GM18511 (cell line): Measurements from ENCODE around the gene EIF5A.

Experiments used
- ATAC-seq: cut with Tn5 transposase; IDR thresholded peaks from one replicate; pipeline ENCODE4 v1.9.1; 2021; ENCODE audit warnings: mild to moderate bottlenecking, moderate library complexity; ENCODE audit not compliant: unreplicated experiment

Gene EIF5A

DNA sequence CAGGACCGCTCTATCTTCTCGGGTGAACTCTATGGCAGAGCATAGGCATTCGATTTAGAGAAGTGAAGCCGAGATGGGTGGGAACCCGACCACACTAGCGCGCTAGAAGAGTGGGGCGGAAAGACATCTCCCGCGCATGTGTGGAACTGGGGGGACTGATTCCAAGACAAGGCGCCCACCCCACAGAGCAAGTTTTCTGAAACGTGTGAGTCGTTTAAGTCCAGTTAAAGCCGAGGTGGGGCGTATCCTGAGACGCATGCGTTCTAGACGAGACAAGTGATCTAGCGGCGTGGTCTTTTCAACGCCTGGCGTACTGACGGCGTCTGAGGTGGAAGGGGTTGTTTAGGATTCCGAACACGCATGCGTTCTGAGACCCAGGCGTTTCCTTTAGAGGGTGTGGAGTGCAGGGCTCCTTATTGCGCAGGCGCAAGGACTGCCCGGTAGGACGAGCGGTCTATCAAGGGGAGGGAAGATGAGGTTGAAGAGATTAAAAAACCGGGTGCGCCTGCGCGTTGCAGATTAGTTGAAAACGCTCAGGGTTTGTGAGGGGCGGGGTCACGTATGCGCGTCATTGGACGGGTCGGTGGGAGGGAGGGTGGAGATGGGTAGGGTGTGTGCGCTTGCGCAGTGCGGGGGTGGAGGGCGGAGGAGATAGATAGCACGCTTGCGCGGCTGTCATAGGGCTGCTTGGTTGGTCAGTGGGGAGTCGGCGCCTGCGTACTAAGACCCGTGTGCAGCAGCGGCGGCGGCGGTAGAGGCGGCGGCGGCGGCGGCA lies at the start of gene EIF5A:
EIF5A (plus strand) TSS at position 718 of the 775 bp plus-strand sequence. CDS start 2,008 bp downstream, outside the sequence.
- ATAC-seq = peak; percentile 75

DNA sequence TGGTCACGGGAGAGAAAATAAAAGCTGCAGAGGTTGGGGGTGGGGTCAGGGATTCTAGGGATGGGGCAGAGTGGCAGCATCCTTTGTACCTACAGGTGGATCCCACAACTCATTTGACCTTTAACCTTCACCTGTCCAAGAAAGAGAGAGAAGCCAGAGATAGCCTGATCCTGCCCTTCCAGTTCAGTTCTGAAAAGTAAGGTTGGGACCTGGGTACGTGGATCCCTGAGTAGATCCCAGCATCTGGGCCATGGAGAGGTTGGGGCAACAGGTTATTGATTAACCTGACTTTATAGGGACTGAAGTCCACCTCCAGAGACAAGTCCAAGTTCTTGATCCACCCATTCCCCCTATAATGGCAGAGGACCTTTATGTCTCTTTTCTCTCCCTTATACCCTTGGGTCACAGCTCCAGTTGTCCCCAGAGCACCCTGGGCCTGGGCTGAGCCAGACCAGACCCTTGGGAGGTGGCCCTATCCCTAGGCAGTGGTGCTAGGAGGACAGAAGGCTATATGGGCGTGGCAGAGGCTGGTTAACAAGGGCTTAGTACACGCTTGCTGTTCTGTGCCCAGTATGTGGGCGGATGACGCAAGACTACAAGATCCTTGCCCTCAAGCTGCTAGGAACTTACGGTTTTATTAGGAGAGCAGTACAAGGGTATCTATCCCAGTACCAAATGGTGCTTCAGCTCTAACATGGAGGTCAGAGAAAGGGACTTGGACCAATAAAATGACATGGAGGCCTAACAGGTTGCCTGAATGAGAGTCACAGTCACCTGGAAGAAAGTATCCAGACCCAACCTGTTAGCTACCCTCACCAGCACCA lies 48.5 kb upstream of the EIF5A start:
- no peak for ATAC-seq

DNA sequence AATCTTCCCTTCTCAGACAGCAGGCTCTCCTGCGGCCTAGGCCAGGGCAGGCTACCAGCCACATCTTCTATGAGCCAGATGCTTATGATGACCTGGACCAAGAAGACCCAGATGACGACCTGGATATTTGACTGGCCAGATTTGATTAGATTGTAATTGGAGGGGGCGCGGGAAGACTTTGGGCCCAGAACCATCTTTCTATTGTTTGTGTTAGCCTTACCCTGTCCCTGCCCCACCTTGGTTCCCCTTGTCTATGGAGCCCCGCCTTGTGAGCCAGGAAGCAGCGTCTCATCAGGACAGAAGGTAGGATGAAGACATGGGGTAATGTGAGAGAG lies 47.9 kb upstream of the EIF5A start:
- no peak for ATAC-seq

DNA sequence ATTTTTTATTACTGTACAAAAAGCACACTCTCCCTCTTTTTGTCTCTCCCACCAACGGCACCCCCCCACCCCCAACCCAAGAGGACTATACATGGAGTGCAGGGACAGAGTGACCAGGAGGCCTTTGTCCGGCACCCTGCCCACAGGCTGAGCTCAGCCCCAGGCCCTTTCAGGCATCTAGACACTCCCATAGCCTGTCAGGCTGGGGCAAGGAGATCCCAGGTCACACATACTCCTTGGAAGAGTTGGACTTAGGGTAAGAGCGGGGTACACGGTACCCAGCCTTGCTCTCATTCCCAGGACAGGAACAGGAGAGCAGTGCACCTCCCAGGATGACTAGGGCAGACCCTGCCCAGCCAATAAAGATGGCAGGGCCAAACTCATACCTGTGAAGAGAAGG lies 47.3 kb upstream of the EIF5A start:
- no peak for ATAC-seq

DNA sequence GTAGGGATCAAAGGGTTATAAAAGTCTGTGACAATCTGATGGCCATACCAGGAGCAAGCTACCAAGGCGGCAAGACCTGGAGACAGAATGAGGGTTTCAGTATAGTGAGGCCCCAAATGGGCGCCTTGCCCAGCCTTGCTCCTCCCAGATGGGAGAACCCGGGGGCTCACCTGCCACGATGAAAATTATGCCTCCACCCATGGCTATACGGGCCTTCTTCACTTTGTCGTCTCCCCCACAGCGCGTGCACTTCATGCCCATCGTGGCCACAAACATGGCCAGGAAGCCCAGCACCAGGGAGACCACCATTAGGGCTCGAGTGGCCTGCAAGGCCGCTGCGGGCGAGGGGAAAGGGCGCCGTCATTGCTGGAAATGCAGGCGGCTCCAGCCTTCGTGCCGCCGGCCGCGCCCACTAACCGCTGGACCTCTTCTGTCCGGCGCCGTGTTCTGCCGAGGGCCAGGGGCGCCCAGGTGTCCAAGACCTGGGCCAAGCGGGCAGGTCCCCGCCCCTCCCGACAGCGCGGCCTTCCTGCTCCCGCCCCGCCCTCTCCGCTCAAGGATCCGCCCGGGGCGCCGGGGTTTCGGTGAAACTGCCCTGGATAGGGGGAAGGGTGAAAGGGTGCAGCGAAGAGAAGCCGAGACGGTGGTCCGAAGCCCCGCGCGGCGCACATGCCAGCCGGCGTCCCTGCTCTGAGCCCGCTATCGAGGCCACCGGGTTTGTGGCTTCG lies 46.6 kb upstream of the EIF5A start:
- no peak for ATAC-seq

DNA sequence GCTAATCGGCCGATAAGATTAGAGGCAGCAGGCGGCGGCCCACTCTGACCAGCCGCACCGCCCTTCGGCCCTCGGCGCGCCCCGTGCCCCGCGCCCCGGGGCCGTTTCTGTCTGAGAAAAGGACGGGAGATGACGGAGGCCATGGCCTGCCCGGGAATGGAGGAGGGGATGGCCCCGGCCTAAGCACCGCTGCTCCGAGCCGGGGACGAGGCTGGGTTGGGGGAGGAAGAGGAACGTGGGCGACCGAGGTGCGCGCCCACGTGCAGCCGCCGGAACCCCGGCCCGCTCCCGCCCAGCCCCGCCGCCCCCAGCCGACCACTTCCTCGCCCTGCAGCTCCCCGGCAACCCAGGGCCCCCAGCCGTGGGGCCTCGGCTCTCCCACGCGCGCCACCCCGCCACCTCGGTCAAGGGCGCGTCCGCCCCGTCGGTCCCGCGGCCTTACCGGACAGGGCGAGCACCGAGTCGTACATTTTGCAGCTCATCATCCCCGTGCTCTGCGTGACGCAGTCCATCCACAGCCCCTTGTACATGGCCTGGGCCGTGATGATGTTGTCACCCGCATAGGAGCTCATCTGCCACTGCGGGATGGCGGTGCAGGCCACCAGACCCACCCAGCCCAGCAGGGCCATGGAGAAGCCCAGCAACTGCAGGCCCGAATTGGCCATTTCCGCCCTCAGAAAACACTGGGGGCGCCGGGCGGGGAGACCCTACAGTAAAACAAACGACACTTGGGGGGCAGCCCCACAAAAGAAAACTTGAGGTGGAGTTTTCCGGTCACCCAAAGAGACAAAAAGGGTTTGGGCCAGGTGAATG lies 45.8 kb upstream of the EIF5A start:
- ATAC-seq = no peak

DNA sequence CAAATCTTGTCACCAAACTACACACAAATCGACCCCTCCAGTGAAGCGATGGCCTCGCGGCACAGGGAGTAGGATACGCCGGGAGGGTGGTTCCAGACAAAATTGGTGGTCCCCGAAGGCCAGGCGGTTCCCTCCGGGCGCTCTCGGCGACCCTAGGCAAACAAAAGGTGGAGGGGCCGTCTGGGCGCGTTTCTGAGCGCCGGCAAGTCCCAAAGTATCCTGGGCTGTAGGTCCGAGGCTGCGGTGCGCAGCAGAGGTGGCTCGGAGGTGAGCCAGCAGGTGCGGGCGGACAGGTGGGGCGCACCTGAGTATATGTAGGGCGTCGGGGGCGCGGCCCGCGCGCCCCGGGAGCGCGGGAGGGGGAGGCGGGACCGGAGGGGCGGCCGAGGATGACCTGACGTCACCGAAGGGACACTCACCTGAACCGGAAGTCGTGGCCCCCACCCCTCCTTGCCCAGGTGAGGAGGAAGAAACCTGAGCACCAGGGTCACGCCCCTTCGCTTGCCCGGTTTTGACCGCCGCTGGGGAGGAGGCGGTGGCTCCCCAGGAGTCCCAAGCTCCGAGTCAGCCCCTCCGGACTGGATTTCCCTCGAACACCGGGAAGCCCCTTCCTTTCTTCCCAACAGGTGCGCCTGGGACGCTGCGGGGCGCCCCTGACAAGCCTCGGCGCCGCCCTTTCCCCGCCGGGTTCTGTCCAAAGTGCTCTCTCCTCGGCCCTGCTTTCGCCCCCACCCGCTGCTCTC lies 45.1 kb upstream of the EIF5A start, which contains the start of gene CLDN7:
CLDN7 (minus strand) TSS at position 287 of the 743 bp plus-strand sequence. CDS start 435 bp downstream, outside the sequence.
- ATAC-seq = no peak

DNA sequence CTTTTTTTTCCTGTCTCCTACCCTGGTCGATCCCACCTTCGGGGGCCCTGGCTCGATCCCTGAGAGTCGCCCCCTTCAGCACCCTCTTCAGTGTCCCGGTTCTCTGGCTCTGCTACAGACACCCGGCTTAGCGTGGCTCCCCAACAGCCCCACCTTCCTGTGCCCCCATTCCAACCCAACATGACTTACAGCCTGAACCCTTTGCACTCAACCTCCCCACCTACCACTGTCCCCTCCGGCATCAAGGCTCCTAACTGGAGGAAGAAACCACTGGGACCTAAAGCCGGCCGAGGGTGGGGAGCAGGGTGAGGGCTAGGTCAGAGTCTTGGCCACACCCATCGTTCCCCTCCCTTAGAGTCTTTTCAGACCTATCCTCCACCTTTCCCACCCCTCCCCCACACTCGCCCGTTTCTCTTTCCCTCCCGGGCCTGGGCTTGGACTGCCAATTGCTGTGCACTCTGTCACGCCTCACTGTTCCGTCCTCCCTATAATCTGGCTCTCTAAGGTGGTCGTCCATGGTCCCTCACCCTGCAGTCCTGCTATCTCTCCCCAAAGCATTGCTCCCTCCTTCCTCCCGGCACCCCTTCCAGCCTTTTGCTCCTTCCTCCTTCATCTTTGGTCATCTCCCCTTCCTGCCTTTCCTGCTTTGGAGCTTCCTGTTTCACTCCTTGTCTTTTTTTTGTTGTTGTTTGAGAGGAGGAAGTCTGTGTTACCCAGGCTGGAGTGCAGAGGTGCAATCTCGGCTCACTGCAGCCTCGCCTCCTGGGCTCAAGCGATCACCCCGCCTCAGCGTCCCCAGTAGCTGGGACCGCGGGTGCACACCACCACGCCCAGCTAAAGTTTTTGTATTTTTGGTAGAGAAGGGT lies 44.3 kb upstream of the EIF5A start:
- no peak for ATAC-seq

DNA sequence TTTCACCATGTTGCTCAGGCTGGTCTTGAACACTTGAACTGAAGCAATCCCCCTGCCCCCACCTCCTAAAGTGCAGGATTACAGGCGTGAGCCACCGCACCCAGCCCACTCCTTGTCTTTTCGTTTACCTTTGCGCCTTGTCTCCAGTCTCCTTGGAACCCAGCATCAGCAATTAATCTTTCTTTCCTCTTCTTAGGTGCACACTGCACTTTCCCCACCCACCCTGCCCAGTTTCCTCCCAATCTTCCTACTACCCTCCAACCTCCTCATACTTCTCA lies 43.7 kb upstream of the EIF5A start:
- ATAC-seq = no peak

DNA sequence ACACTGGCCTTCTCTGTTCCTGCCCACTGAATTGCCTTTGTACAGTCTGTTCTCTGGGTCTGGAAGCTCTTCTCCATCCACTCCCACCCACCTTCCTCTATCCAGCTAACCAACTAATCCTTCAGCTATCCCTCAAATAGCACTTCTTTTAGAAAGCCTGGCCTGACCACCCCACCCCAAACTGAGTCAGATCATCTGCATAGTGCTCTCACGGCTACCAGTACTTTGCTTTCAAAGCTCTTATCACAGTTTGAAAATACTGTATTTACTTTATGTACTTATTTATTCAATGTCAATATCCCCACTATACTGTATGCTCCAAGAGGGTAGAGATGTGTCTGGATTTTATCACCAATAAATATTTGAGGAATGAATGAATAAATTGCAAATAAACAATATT lies 40.6 kb upstream of the EIF5A start:
- no peak for ATAC-seq

DNA sequence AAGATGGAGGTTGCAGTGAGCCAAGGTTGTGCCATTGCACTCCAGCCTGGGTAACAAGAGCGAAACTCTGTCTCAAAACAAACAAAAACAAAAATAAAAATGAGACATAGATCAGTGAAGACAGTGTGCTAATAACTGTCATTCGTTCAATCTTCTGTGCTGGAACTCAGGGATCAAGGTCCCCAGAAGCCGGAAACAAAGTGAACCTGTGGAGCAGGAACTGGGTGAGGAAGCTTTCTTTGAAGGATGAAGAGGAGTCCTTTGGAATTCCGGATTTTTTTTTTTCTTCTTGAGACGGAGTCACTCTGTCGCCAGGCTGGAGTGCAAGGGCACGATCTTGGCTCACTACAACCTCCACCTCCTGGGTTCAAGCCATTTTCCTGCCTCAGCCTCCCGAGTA lies 28.0 kb upstream of the EIF5A start:
- no peak for ATAC-seq

DNA sequence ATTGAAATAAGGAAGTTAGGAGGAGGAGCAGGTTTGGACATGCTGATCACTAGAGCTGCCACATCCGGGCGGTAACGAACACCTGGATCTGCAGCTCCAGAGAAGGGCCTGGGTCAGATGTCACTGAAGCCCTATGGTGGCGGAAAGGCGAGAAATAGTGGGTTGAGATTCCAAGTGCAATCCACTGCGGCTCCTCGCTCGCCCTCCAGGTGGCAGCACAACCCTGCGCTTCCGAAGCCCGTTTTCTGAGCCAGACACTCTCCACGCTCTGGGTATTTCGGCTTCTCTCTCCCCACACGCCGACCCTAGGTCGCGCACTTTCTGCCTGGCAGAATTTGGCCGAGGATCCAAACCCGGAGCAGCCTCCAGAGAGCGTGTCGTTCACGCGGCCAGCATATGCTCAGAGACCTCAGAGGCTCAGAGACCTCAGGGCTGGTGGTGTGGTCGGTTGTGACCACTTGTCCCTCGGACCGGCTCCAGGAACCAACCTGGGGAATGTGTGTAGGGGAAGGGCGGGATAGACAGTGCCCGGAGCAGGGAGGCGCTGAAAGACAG lies 26.8 kb upstream of the EIF5A start:
- ATAC-seq = no peak

DNA sequence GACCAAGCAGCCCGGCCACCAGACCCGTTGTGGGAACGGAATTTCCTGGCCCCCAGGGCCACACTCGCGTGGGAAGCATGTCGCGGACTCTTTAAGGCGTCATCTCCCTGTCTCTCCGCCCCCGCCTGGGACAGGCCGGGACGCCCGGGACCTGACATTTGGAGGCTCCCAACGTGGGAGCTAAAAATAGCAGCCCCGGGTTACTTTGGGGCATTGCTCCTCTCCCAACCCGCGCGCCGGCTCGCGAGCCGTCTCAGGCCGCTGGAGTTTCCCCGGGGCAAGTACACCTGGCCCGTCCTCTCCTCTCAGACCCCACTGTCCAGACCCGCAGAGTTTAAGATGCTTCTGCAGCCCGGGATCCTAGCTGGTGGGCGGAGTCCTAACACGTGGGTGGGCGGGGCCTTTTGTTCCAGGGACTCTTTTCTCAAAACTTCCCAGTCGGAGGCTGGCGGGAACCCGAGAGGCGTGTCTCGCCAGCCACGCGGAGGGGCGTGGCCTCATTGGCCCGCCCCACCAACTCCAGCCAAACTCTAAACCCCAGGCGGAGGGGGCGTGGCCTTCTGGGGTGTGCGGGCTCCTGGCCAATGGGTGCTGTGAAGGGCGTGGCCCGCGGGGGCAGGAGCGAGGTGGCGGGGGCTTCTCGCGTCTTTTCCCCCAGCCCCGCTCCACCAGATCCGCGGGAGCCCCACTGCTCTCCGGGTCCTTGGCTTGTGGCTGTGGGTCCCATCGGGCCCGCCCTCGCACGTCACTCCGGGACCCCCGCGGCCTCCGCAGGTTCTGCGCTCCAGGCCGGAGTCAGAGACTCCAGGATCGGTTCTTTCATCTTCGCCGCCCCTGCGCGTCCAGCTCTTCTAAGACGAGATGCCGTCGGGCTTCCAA lies 26.1 kb upstream of the EIF5A start, which contains the start of gene SLC2A4:
SLC2A4 (plus strand) TSS at position 645 of the 879 bp plus-strand sequence; CDS start at position 862, 217 bp downstream.
- ATAC-seq = peak; percentile 60

DNA sequence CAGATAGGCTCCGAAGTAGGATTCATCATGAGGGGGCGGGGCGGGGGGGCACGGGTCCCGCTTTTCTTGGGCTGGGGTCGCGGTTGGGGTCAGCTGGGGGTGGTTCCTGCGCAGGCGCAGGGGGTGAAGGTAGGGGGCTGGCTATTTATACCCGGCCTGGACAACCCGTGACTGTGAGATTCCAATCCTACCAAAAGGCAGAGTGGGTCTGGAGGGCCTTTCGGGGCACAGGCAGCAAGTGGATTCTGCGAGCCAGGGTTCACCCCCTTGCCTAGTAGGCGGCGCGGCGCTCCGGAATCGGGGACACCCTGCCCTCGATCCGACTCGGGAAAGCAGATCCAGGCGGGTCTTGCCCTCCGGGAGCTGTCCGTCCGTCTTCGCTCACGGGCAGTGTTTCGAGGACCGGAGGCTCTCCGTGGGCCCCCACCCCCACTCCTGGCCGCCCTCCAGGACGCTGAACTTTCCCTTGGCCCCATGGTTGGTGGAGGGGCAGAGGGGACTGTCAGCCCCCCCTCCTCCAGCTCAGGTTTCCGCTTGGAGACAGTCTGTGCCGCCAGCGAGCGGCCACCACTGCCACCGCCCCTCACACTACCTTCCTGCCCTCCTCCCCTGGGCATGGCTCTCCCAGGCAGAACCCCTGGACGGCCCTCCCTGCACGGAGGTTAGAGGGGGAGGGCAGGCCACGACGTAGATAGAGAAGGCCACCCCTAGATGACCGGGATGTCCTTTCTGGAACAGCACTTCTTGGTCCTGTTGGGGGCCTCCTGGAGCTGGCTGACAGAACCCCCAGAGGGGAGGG lies 25.3 kb upstream of the EIF5A start:
- no peak for ATAC-seq

DNA sequence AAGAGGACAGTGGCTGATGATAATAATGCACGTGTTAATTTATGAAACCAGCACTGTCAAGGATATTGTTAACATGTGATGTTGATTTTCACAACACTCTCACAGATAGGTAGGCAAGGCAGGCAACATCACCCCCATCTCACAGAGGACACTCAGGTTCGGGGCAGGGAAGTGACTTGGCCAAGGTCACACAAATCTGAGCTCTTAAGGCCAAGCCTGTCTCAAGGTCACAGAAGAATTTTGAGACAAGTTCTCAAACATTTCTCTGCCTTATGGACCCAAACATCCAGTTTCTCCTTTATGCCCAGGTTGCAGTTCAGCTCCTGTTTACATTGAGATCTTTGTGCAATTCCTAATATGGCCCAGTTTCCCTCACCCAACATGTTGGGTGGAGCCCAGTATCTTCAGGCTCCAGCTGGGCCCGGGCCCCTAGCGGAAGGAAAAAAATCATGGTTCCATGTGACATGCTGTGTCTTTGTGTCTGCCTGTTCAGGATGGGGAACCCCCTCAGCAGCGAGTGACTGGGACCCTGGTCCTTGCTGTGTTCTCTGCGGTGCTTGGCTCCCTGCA lies 24.6 kb upstream of the EIF5A start:
- no peak for ATAC-seq

DNA sequence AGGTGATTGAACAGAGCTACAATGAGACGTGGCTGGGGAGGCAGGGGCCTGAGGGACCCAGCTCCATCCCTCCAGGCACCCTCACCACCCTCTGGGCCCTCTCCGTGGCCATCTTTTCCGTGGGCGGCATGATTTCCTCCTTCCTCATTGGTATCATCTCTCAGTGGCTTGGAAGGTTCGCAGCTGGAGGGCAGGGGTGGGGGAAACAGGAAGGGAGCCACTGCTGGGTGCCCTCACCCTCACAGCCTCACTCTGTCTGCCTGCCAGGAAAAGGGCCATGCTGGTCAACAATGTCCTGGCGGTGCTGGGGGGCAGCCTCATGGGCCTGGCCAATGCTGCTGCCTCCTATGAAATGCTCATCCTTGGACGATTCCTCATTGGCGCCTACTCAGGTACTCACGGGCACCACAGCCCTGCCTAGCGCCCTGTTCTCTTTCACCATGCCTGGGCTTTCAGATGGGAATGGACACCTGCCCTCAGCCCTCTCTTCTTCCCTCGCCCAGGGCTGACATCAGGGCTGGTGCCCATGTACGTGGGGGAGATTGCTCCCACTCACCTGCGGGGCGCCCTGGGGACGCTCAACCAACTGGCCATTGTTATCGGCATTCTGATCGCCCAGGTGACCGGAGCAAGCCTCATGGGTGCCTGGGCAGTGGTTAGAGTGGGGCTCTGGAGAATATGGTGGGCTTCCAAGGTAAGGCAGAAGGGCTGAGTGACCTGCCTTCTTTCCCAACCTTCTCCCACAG lies 23.8 kb upstream of the EIF5A start:
- no peak for ATAC-seq
